GM12878 (cell line): ENCODE measurements around the gene GLUL. TPM values are rescaled to one million over a fixed set of nuclear protein-coding genes. Genes with fewer than 3 reads are reported as not detected.

ENCODE experiments used
- ATAC-seq: fragments of 200-7000 bp; cut with Tn5 transposase; 3 replicates; pipeline ENCODE4 v1.9.1; 2020; ENCODE audit warnings: mild to moderate bottlenecking, moderate library complexity
- BruUV-seq: library from RNA; stranded (reverse); fragments of 400-500 nt; replicated peaks from 2 replicates; lab custom pipeline; 2021; lab: Mats Ljungman, UMichigan
- CTCF ChIA-PET: fragments of 300-600 bp; sonication (Branson Sonifier 250); formaldehyde crosslinking; extraction: SDS; loops from one replicate; lab custom pipeline; 2021; ENCODE audit warnings: inconsistent platforms; lab: Yijun Ruan, JAX
- POLR2A ChIA-PET: fragments of 350-600 bp; formaldehyde crosslinking; extraction: SDS; loops from one replicate; lab custom pipeline; 2021; ENCODE audit warnings: inconsistent platforms; lab: Charles Lee
- RAD21 ChIA-PET: fragments of 300-600 bp; sonication (Branson Sonifier 250); formaldehyde crosslinking; loops from one replicate; lab custom pipeline; 2023; ENCODE audit warnings: antibody characterized with exemption; ENCODE audit not compliant: unreplicated experiment; lab: Charles Lee
- SMC1A ChIA-PET: fragments of 300-600 bp; sonication (Branson Sonifier 250); formaldehyde crosslinking; loops from one replicate; lab custom pipeline; 2023; ENCODE audit not compliant: unreplicated experiment, uncharacterized antibody; lab: Charles Lee
- DNase-seq: peaks from one replicate; pipeline ENCODE4 v3.0.0-alpha.2; 2011; ENCODE audit warnings: low read depth, low spot score
- FAIRE-seq: peaks from 3 replicates; lab custom pipeline; 2011; peaks lifted over from hg19 to GRCh38; lab: Jason Lieb, UNC
- H2AFZ ChIP-seq: 2 replicates; pipeline ENCODE4 v1.6.0; 2011; ENCODE audit warnings: low read depth, low read length, control low read depth; ENCODE audit not compliant: control insufficient read depth
- H3K27ac ChIP-seq: 2 replicates; pipeline ENCODE4 v1.5.1; 2011; ENCODE audit warnings: control low read depth; ENCODE audit not compliant: control insufficient read depth, insufficient read depth
- H3K27me3 ChIP-seq, 2 experiments: replicated peaks in 1 of 2; 2 replicates each; pipeline versions ENCODE4 v1.6.0 to v1.6.1; 2011; ENCODE audit warnings: low read length in 1 of 2; ENCODE audit not compliant: control insufficient read depth in 2 of 2, insufficient read depth in 2 of 2
- H3K36me3 ChIP-seq, 2 experiments: 2 replicates each; pipeline ENCODE4 v1.5.1; 2011; ENCODE audit warnings: low read length in 1 of 2; ENCODE audit not compliant: control insufficient read depth in 2 of 2, insufficient read depth in 2 of 2
- H3K4me1 ChIP-seq: 2 replicates; pipeline ENCODE4 v1.6.1; 2011; ENCODE audit warnings: mild to moderate bottlenecking, low read length, moderate library complexity, mixed read lengths; ENCODE audit not compliant: control insufficient read depth, insufficient read depth
- H3K4me2 ChIP-seq: 2 replicates; pipeline ENCODE4 v1.6.0; 2011; ENCODE audit warnings: control low read depth; ENCODE audit not compliant: control insufficient read depth, insufficient read depth
- H3K4me3 ChIP-seq: fragments of 200-600 bp; sonication (generic); 2 replicates; pipeline ENCODE4 v1.5.1; 2016
- H3K79me2 ChIP-seq: 2 replicates; pipeline ENCODE4 v1.6.0; 2011; ENCODE audit warnings: low read length; ENCODE audit not compliant: control insufficient read depth, insufficient read depth
- H3K9ac ChIP-seq: 2 replicates; pipeline ENCODE4 v1.8.0; 2011; ENCODE audit warnings: low read length, control low read depth, mixed read lengths; ENCODE audit not compliant: control insufficient read depth, insufficient read depth
- H3K9me3 ChIP-seq: replicated peaks from 3 replicates; pipeline ENCODE4 v1.5.1; 2011; ENCODE audit warnings: mild to moderate bottlenecking, low read length; ENCODE audit not compliant: control insufficient read depth, insufficient read depth
- H4K20me1 ChIP-seq: 2 replicates; pipeline ENCODE4 v1.6.0; 2011; ENCODE audit not compliant: control insufficient read depth, insufficient read depth
- CHD2 ChIP-seq: IDR thresholded peaks from 2 replicates; pipeline ENCODE4 v1.6.1; 2011; ENCODE audit warnings: low read depth, low read length, improper control_type of control experiment, borderline replicate concordance
- DPF2 ChIP-seq: fragments of 450-650 bp; IDR thresholded peaks from 2 replicates; pipeline ENCODE4 v1.6.1; 2017; ENCODE audit warnings: mild to moderate bottlenecking
- FOXK2 ChIP-seq: fragments of 450-650 bp; IDR thresholded peaks from 2 replicates; pipeline ENCODE4 v1.6.1; 2017; ENCODE audit warnings: mild to moderate bottlenecking, moderate library complexity
- HDGF ChIP-seq: fragments of 450-650 bp; IDR thresholded peaks from 2 replicates; pipeline ENCODE4 v1.6.1; 2016; ENCODE audit warnings: antibody characterized with exemption
- IRF3 ChIP-seq: fragments of 450-650 bp; IDR thresholded peaks from 2 replicates; pipeline ENCODE4 v1.6.1; 2014; ENCODE audit warnings: mild to moderate bottlenecking
- MEF2A ChIP-seq: IDR thresholded peaks from 2 replicates; pipeline ENCODE4 v1.6.1; 2011; ENCODE audit warnings: low read depth, mild to moderate bottlenecking, low read length, moderate library complexity; ENCODE audit not compliant: insufficient read depth
- PAX5 ChIP-seq: IDR thresholded peaks from 2 replicates; pipeline ENCODE4 v1.6.1; 2011; ENCODE audit warnings: low read depth, low read length, borderline replicate concordance
- RAD51 ChIP-seq: fragments of 450-650 bp; IDR thresholded peaks from 2 replicates; pipeline ENCODE4 v1.6.1; 2016; ENCODE audit warnings: moderate library complexity, mild to moderate bottlenecking, inconsistent platforms
- RELB ChIP-seq: fragments of 450-650 bp; IDR thresholded peaks from 2 replicates; pipeline ENCODE4 v1.6.1; 2017; ENCODE audit warnings: low read depth, mild to moderate bottlenecking, moderate library complexity
- SIN3A ChIP-seq: IDR thresholded peaks from 2 replicates; pipeline ENCODE4 v1.6.1; 2012; ENCODE audit warnings: low read depth, low read length, improper control_type of control experiment
- SREBF1 ChIP-seq: IDR thresholded peaks from 2 replicates; pipeline ENCODE4 v1.6.1; 2012; ENCODE audit warnings: mild to moderate bottlenecking, low read length
- WGBS: methylation state at CpG from one replicate; pipeline ENCODE4 v1.1.6; 2016; ENCODE audit warnings: low lambda C conversion rate; ENCODE audit not compliant: insufficient replicate concordance, insufficient coverage; ENCODE audit errors: missing lambda C conversion rate; 5-methylcytosine and 5-hydroxymethylcytosine counted together
- in situ Hi-C: fragments of 300-500 bp; cut with MboI; formaldehyde crosslinking; loops from 9 replicates; pipeline ENCODE4 v1.14.3; 2018; ENCODE audit warnings: mixed read lengths
- intact Hi-C: fragments of 100-400 bp; cut with micrococcal nuclease; formaldehyde crosslinking; loops from one replicate; pipeline ENCODE4 v1.14.2; 2022; ENCODE audit not compliant: unreplicated experiment
- polyA plus RNA-seq, 11 experiments: library from polyadenylated mRNA; depleted of rRNA in 4 of 11; unstranded in 6 of 11; stranded (reverse) in 5 of 11; fragments of >200 nt; fragmentation: Nextera tagmentation in 4 of 11; fragmentation: Illumina TruSeq in 1 of 11; extraction: Ambion mirVana in 4 of 11; extraction: Trizol in 1 of 11; gene quantifications; 1 replicate in 1 of 11; 2 replicates in 10 of 11; pipeline versions ENCODE4 v1.2.1 to v1.2.3, GENCODE V29; 2011 to 2016; ENCODE audit warnings: inconsistent platforms in 2 of 11, missing spikeins in 2 of 11, low read depth in 1 of 11
- total RNA-seq, 4 experiments: library from RNA; depleted of rRNA in 3 of 4; stranded (reverse); fragments of >200 nt in 3 of 4; fragmentation: Illumina TruSeq in 1 of 4; extraction: Trizol in 1 of 4; gene quantifications; 2 replicates each; pipeline versions ENCODE4 v1.2.1 to v1.2.3, GENCODE V29; 2013 to 2021

Gene GLUL
- total and polyA plus RNA-seq, 10 of the 15 experiments (the other 5 are each of a cell fraction or from before 2014, with no cell fraction given): 2.3 to 392 (median 164) TPM

GRCh38 chr1:182438326-182438725 lies 46.7 kb upstream of the GLUL start:
- no peak for DNase-seq
- Histone ChIP-seq H3K27me3 (no peaks in the 10 kb centered on the region), H3K9me3 (peaks cover 6% of the 10 kb centered on the region; the same call in 2 of the 3 replicates), H3K4me3 (no peak overlapping the region), H4K20me1 (no peaks in the 10 kb centered on the region), H2AFZ (no peak overlapping the region), H3K4me2 (no peak overlapping the region), H3K9ac (no peak overlapping the region), H3K27ac (no peak overlapping the region), H3K36me3 (no peaks in the 10 kb centered on the region), H3K4me1 (peaks cover 12% of the 10 kb centered on the region), H3K79me2 (no peaks in the 10 kb centered on the region)
- intact Hi-C loops: no loop called here
- BruUV-seq: no TSS peak
- RAD21 ChIA-PET: no interaction called here
- ATAC-seq: no peak
- FAIRE-seq: no peak
- 53% methylated on average over 1 of the region's 1 CpG for WGBS
- in situ Hi-C loops: no loop called here
- POLR2A ChIA-PET: no interaction called here
- SMC1A ChIA-PET: interaction anchor here (1.5 kb wide), 1 partner anchor 10 kb away, joined by 6 read pairs; no protein-coding TSS in a partner anchor
- CTCF ChIA-PET: interaction anchor here (1.3 kb wide), 1 partner anchor 349 kb away, joined by 3 read pairs; no protein-coding TSS in a partner anchor
- TF ChIP-seq RELB (no peak), FOXK2 (no peak), PAX5 (no peak), DPF2 (no peak), RAD51 (no peak), IRF3 (no peak), SREBF1 (no peak), HDGF (no peak), MEF2A (no peak), CHD2 (no peak), SIN3A (no peak)
